ENCODE data around the gene CATSPERE.

- TF ChIP-seq CTCF (IDR thresholded peaks at IDR 0.05) = no peak
- no peak for TF ChIP-seq POLR2A (IDR thresholded peaks at IDR 0.05)
- TF ChIP-seq POLR2AphosphoS5 (IDR thresholded peaks at IDR 0.05) = no peak
Measured at GRCh38 chr1:244427647-244428046, 33.4 kb upstream of the CATSPERE start.

Measured in breast epithelium (tissue), 3 donors.